ENCODE data around the gene NIN. TPM values are rescaled to one million over a fixed set of nuclear protein-coding genes. Genes with fewer than 3 reads are reported as not detected.

Gene NIN
- total RNA-seq, 4 donors from 2014 or later: 16.2 to 49.3 (median 29.2) TPM

- H3K27me3 ChIP-seq: no peaks in the 10 kb centered on the region
- peaks cover 30 to 37% of the 10 kb centered on the region in 2 donors for H3K4me1 ChIP-seq
- intact Hi-C loops (cut with DNase I; ENCODE audit: low total_unique reads) (no loop called here), in situ Hi-C loops (cut with MboI; ENCODE audit: low sequenced_read_pairs in 4 of 4) (no loop called here)
- peak overlapping the region; percentile 68 to 90 (median 81) for H3K4me3 ChIP-seq
- TF ChIP-seq CTCF (IDR thresholded peaks at IDR 0.05 in 4 of 5, conservative IDR thresholded peaks at IDR 0.05 in 1 of 5) (no peak), POLR2A (IDR thresholded peaks at IDR 0.05) (no peak)
- no peaks in the 10 kb centered on the region for H3K9me3 ChIP-seq
- DNase-seq (no peak), ATAC-seq (no peak)
- peak overlapping the region; percentile 84 to 92 (median 90) for H3K27ac ChIP-seq
- no peaks in the 10 kb centered on the region for H3K36me3 ChIP-seq
Observed at GRCh38 chr14:50828721-50829488, 2.1 kb downstream of the NIN start.

- Histone ChIP-seq H3K4me1 (peaks cover 46 to 59% of the 10 kb centered on the region in 2 donors), H3K9me3 (no peaks in the 10 kb centered on the region), H3K27me3 (no peaks in the 10 kb centered on the region), H3K27ac (no peak overlapping the region), H3K36me3 (no peaks in the 10 kb centered on the region), H3K4me3 (no peak overlapping the region)
- intact Hi-C loops (cut with DNase I; ENCODE audit: low total_unique reads) (no loop called here), in situ Hi-C loops (cut with MboI; ENCODE audit: low sequenced_read_pairs in 4 of 4) (no loop called here)
- ATAC-seq (no peak), DNase-seq (no peak)
- no peak for TF ChIP-seq CTCF (IDR thresholded peaks at IDR 0.05 in 4 of 5, conservative IDR thresholded peaks at IDR 0.05 in 1 of 5)
- TF ChIP-seq POLR2A (IDR thresholded peaks at IDR 0.05): no peak
Observed at GRCh38 chr14:50826681-50827080, 4.3 kb downstream of the NIN start.

- H3K9me3 ChIP-seq: no peaks in the 10 kb centered on the region
- no peaks in the 10 kb centered on the region for H3K36me3 ChIP-seq
- in situ Hi-C loops (cut with MboI; ENCODE audit: low sequenced_read_pairs in 4 of 4) (no loop called here), intact Hi-C loops (cut with DNase I; ENCODE audit: low total_unique reads) (no loop called here)
- H3K27ac ChIP-seq: no peak overlapping the region
- peaks cover 45 to 66% of the 10 kb centered on the region in 2 donors for H3K4me1 ChIP-seq
- TF ChIP-seq CTCF (IDR thresholded peaks at IDR 0.05 in 4 of 5, conservative IDR thresholded peaks at IDR 0.05 in 1 of 5) (no peak), POLR2A (IDR thresholded peaks at IDR 0.05) (no peak)
- no peak overlapping the region for H3K4me3 ChIP-seq
- H3K27me3 ChIP-seq: no peaks in the 10 kb centered on the region
- DNase-seq (no peak), ATAC-seq (no peak)
Observed at GRCh38 chr14:50825307-50825706, 5.7 kb downstream of the NIN start.

GRCh38 chr14:50823762-50824636 is 7.0 kb downstream of the NIN start:
- Histone ChIP-seq H3K4me3 (no peak overlapping the region), H3K27me3 (no peaks in the 10 kb centered on the region), H3K4me1 (peaks cover 36 to 54% of the 10 kb centered on the region in 2 donors), H3K9me3 (no peaks in the 10 kb centered on the region), H3K27ac (peak overlapping the region in 2 of 4 donors; percentile 10 to 15), H3K36me3 (no peaks in the 10 kb centered on the region)
- no peak for ATAC-seq
- intact Hi-C loops (cut with DNase I; ENCODE audit: low total_unique reads): no loop called here
- TF ChIP-seq POLR2A (IDR thresholded peaks at IDR 0.05) (no peak), CTCF (IDR thresholded peaks at IDR 0.05 in 4 of 5, conservative IDR thresholded peaks at IDR 0.05 in 1 of 5) (no peak)
- no peak for DNase-seq
- in situ Hi-C loops (cut with MboI; ENCODE audit: low sequenced_read_pairs in 4 of 4): no loop called here
